Heart left ventricle (tissue), 13 donors: Measurements from ENCODE around the gene ENO1.
A peak's percentile ranks its signal among the peaks of the same experiment; 100 is the strongest.

Experiments used
- CTCF ChIP-seq, 12 donors: fragments of 200-600 bp; sonication (generic) in 4 of 12; IDR thresholded peaks; one replicate each; pipeline versions ENCODE4 v1.5.0 to v1.8.0; 2018 to 2022; ENCODE audit warnings: antibody characterized with exemption in 12 of 12, mild to moderate bottlenecking in 5 of 12
- POLR2A ChIP-seq, 2 donors: fragments of 450-650 bp; IDR thresholded peaks; one replicate each; pipeline ENCODE4 v1.6.1; 2017; ENCODE audit warnings: antibody characterized with exemption in 2 of 2, mild to moderate bottlenecking in 2 of 2, moderate library complexity in 2 of 2
- donor health status: ischemic (EF 13 %, LVEDD 7.1; RV severe dilation, severe dysfunction).
- donor health status: DM: no; HTN: yes; CAD: no.
- donor health status: DM: no; HTN: no; CAD: no.
- donor health status: ischemic (EF 25% LVEDD 6.9; RV normal size, moderate dysfunction).
- donor health status: ischemic (EF 25% LVEDD 5.7; RV mildly dilated, moderate dysfunction).
- donor health status: ischemic (EF 35%, LVEDD 5.7; RV mildly dilated, moderate dysfunction).
- donor health status: nonischemic (EF 11% LVEDD 7.7; RV severe dilation, severe dysfunction).
- donor health status: DM: yes; HTN: yes; CAD: no.
- donor health status: PGD.
- donor health status: ischemic (EF 29% LVEDD 5.4; RV normal size, mild dysfunction).
- donor health status: nonischemic (EF 23%, LVEDD 6.1; RV moderate dilation, normal function).

GRCh38 chr1:8871539-8871935, 6.9 kb downstream of the ENO1 start:
- TF ChIP-seq CTCF (IDR thresholded peaks at IDR 0.05) = peak in 3 of 12 donors; percentile 18 to 30 (median 23)
- no peak for TF ChIP-seq POLR2A (IDR thresholded peaks at IDR 0.05)
